Right lobe of liver (tissue), 6 donors: ENCODE results near the gene BMPER. TPM values are rescaled to one million over a fixed set of nuclear protein-coding genes. Genes with fewer than 3 reads are reported as not detected.

Experiments used
- ATAC-seq, 4 donors: fragments of 200-7000 bp; cut with Tn5 transposase; one replicate each; pipeline ENCODE4 v1.9.1; 2020; ENCODE audit warnings: mild to moderate bottlenecking in 4 of 4, moderate library complexity in 4 of 4
- DNase-seq, 3 donors: peaks; one replicate each; pipeline ENCODE4 v3.0.0-alpha.2; 2020
- H3K27ac ChIP-seq, 3 donors: fragments of 200-600 bp; one replicate each; pipeline ENCODE4 v1.8.0; 2022
- H3K27me3 ChIP-seq, 2 donors: fragments of 200-600 bp; one replicate each; pipeline ENCODE4 v1.8.0; 2022
- H3K36me3 ChIP-seq, 4 donors: fragments of 200-600 bp; sonication (generic) in 1 of 4; one replicate each; pipeline versions ENCODE4 v1.5.1 to v1.8.0; 2017 to 2022; ENCODE audit warnings: control low read depth in 1 of 4
- H3K4me1 ChIP-seq, 4 donors: fragments of 200-600 bp; sonication (generic) in 1 of 4; one replicate each; pipeline versions ENCODE4 v1.5.1 to v1.8.0; 2017 to 2022; ENCODE audit warnings: control low read depth in 1 of 4
- H3K4me3 ChIP-seq, 3 donors: fragments of 200-600 bp; one replicate each; pipeline ENCODE4 v1.8.0; 2022
- H3K9me3 ChIP-seq, 4 donors: fragments of 200-600 bp; sonication (generic) in 1 of 4; one replicate each; pipeline versions ENCODE4 v1.5.1 to v1.8.0; 2017 to 2022; ENCODE audit warnings: control low read depth in 1 of 4
- POLR2A ChIP-seq: fragments of 450-650 bp; IDR thresholded peaks from one replicate; pipeline ENCODE4 v1.6.1; 2017; ENCODE audit warnings: antibody characterized with exemption, mild to moderate bottlenecking
- WGBS: methylation state at CpG from one replicate; pipeline ENCODE4 v1.1.6; 2018; ENCODE audit warnings: low coverage, low lambda C conversion rate; ENCODE audit not compliant: insufficient coverage; ENCODE audit errors: missing lambda C conversion rate; 5-methylcytosine and 5-hydroxymethylcytosine counted together
- intact Hi-C, 2 donors: fragments of 100-400 bp; cut with DNase I; formaldehyde crosslinking; loops; one replicate each; pipeline versions ENCODE4 v1.11.2 to v1.14.1; 2022
- total RNA-seq, 6 experiments: library from RNA; depleted of rRNA in 2 of 6; stranded (reverse); fragments of >200 nt in 2 of 6; fragmentation: NEBNext Ultra II Directional in 3 of 6; extraction: Animal tissue kit (Norgen Biotek cat#: 25700) in 3 of 6; gene quantifications; one replicate each; pipeline versions ENCODE4 v1.1.0 to v1.2.4, GENCODE V29; 2016 to 2023
- TF ChIP-seq, protein P1 (sequence below), 4 donors: fragments of 200-600 bp in 3 of 4; fragments of 450-650 bp in 1 of 4; IDR thresholded peaks; one replicate each; pipeline versions ENCODE4 v1.5.1 to v1.8.0; 2016 to 2022; ENCODE audit warnings: antibody characterized with exemption in 4 of 4, mild to moderate bottlenecking in 2 of 4
- donor health status: DM: no; HTN: yes; CAD: no.
- donor health status: DM: no; HTN: no; CAD: no.
- donor health status: DM: no; HTN: no; CAD: no.
- donor health status: DM: no; HTN: yes; CAD: no.
- donor health status: DM: no; HTN: yes; CAD: no.

The BMPER gene
- total RNA-seq, 6 experiments from 2014 or later = 5.8 to 17.1 (median 10.4) TPM

DNA sequence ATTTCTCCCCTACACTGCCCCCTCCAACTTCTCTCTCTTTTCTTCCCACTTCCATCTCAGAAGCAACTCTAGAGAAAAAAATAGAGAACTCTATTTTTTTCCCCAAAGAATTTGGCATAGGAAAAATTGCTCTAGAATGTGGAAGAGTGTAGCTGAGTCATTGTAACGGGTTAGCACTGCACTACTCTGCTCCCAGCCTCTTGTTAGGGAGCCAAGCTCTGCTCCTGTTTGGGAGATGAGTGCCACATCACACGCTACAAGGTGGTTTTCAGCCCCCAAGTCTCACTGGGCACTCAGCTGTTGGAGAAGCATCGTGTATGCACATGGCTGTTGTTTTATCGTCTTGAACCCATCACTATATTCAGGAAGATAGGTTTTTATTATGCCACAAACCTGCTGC is 136.4 kb downstream of the BMPER start:
- Histone ChIP-seq H3K4me3 (no peak overlapping the region), H3K36me3 (no peaks in the 10 kb centered on the region), H3K9me3 (no peaks in the 10 kb centered on the region), H3K27me3 (no peaks in the 10 kb centered on the region), H3K27ac (no peak overlapping the region), H3K4me1 (peaks cover 0 to 5% (median 0%) of the 10 kb centered on the region in 4 donors)
- ATAC-seq (no peak), DNase-seq (no peak)
- WGBS = 83% methylated on average over 4 of the region's 4 CpGs
- intact Hi-C loops = no loop called here
- TF ChIP-seq POLR2A = no peak
- TF ChIP-seq, protein P1, sequence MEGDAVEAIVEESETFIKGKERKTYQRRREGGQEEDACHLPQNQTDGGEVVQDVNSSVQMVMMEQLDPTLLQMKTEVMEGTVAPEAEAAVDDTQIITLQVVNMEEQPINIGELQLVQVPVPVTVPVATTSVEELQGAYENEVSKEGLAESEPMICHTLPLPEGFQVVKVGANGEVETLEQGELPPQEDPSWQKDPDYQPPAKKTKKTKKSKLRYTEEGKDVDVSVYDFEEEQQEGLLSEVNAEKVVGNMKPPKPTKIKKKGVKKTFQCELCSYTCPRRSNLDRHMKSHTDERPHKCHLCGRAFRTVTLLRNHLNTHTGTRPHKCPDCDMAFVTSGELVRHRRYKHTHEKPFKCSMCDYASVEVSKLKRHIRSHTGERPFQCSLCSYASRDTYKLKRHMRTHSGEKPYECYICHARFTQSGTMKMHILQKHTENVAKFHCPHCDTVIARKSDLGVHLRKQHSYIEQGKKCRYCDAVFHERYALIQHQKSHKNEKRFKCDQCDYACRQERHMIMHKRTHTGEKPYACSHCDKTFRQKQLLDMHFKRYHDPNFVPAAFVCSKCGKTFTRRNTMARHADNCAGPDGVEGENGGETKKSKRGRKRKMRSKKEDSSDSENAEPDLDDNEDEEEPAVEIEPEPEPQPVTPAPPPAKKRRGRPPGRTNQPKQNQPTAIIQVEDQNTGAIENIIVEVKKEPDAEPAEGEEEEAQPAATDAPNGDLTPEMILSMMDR (IDR thresholded peaks at IDR 0.05) = no peak

DNA sequence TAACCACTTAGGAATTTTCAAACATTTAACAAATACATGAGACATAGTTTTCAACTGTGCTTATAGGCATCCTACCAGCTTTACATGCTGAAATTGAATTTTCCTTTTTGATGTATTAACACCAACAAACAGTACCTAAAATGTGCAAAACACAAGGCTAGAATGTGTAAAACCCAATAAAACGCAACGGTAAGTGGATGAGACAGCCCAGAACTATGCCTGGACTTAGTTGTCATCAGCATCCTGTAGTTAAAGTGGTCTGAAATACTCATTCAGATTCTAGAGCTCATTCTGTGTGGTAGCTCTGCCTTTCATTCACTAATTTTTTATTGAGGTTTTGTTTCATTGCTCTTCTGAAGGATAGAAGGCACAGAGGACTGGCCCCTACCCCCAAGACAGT is 137.1 kb downstream of the BMPER start:
- WGBS = 74% methylated on average over 2 of the region's 2 CpGs
- Histone ChIP-seq H3K27ac (no peak overlapping the region), H3K36me3 (no peaks in the 10 kb centered on the region), H3K4me1 (no peaks in the 10 kb centered on the region), H3K27me3 (no peaks in the 10 kb centered on the region), H3K9me3 (no peaks in the 10 kb centered on the region), H3K4me3 (no peak overlapping the region)
- ATAC-seq (no peak), DNase-seq (no peak)
- intact Hi-C loops = no loop called here
- TF ChIP-seq, protein P1 (IDR thresholded peaks at IDR 0.05) = no peak
- no peak for TF ChIP-seq POLR2A

DNA sequence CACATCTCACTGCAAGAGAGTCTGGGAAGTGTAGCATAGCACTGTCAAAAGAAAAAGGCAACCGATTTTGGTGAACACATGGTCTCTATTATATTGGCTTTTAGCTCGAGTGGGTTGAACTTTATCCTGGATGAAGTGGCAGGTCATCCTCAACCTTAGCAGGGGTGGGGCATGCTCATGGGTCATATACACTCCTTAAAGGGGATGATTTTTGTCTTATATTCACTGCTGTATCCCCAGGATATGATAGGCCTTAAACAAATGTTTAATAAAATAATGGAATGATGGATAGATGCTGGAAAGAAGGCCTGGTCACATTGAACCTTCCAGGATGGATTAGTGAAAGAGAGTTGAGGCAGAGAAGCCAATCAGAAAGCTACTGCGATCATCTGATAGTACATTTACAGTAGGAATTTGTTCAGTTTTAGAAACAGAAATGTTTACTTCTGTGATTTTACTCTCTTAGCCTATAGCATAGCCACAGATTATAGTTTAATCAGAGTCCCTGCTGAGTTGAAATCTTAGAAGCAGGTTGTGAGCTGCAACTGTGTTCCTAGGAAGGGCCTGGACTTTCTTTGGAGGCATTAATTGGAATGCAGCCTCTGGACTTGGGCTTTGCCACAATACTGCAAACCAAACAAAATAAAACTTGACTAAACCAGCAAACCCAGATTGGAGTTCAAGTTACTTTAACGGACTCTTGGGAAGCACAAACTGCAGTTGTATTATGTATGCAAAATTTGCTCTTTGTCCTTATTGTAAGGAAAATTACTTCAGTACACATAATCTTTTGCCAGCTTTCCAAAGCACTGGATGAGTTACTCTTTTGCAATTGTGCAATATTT is 138.3 kb downstream of the BMPER start:
- DNase-seq (no peak), ATAC-seq (no peak)
- no peaks in the 10 kb centered on the region for H3K9me3 ChIP-seq
- no peak overlapping the region for H3K4me3 ChIP-seq
- 73% methylated on average over 4 of the region's 4 CpGs for WGBS
- no peaks in the 10 kb centered on the region for H3K36me3 ChIP-seq
- intact Hi-C loops = no loop called here
- no peak overlapping the region for H3K27ac ChIP-seq
- no peak for TF ChIP-seq POLR2A
- TF ChIP-seq, protein P1 (IDR thresholded peaks at IDR 0.05) = no peak
- no peaks in the 10 kb centered on the region for H3K27me3 ChIP-seq
- no peaks in the 10 kb centered on the region for H3K4me1 ChIP-seq

DNA sequence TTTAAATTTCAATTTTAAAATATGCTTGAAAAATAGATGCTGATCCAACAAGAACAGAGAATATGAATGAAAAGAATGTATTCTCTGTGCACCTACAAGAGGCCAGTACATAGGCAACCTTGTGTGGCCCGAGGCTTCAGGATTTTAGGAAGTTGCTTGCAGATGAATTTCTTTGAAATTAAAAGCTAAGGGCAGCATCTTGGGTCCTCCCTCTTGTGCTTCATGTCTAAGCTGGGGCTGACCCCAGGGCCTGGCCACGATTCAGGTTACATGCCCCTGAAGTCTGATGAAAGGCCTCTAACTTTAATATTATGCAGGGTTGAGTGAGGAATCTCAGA is 138.9 kb downstream of the BMPER start:
- DNase-seq (no peak), ATAC-seq (no peak)
- H3K4me3 ChIP-seq = no peak overlapping the region
- 75% methylated on average over 1 of the region's 2 CpGs for WGBS
- H3K9me3 ChIP-seq = no peaks in the 10 kb centered on the region
- intact Hi-C loops = no loop called here
- no peak for TF ChIP-seq POLR2A
- TF ChIP-seq, protein P1 (IDR thresholded peaks at IDR 0.05) = no peak
- H3K36me3 ChIP-seq = no peaks in the 10 kb centered on the region
- no peak overlapping the region for H3K27ac ChIP-seq
- H3K4me1 ChIP-seq = no peaks in the 10 kb centered on the region
- no peaks in the 10 kb centered on the region for H3K27me3 ChIP-seq
